Stomach (tissue), 9 donors: ENCODE results near the gene BRME1. TPM values are rescaled to one million over a fixed set of nuclear protein-coding genes. Genes with fewer than 3 reads are reported as not detected.

Experiments
- DNase-seq, 2 donors: peaks; one replicate each; pipeline versions ENCODE4 v3.0.0 to v3.0.0-alpha.2; 2013 to 2019
- H3K27ac ChIP-seq, 5 donors: fragments of 200-600 bp in 4 of 5; sonication (generic) in 4 of 5; one replicate each; pipeline ENCODE4 v1.5.1; 2013 to 2019; ENCODE audit warnings: mild to moderate bottlenecking in 1 of 5, moderate library complexity in 1 of 5
- H3K27me3 ChIP-seq, 3 donors: fragments of 200-600 bp; sonication (generic); one replicate each; pipeline ENCODE4 v1.5.1; 2017 to 2019; ENCODE audit warnings: mixed run types in 1 of 3
- H3K36me3 ChIP-seq, 4 donors: fragments of 200-600 bp; sonication (generic); 1 replicate in 3 of 4; 2 replicates in 1 of 4; pipeline ENCODE4 v1.5.1; 2016 to 2019
- H3K4me1 ChIP-seq, 4 donors: fragments of 200-600 bp; sonication (generic); one replicate each; pipeline ENCODE4 v1.5.1; 2016 to 2019
- H3K4me3 ChIP-seq, 4 donors: fragments of 200-600 bp; sonication (generic) in 3 of 4; one replicate each; pipeline ENCODE4 v1.5.1; 2016 to 2019; ENCODE audit warnings: mild to moderate bottlenecking in 1 of 4
- H3K9me3 ChIP-seq, 4 donors: fragments of 200-600 bp; sonication (generic); one replicate each; pipeline ENCODE4 v1.5.1; 2016 to 2019
- CTCF ChIP-seq, 7 experiments: fragments of 450-650 bp in 4 of 7; fragments of 200-600 bp in 3 of 7; sonication (generic) in 3 of 7; IDR thresholded peaks; one replicate each; pipeline ENCODE4 v1.5.1; 2016 to 2019; ENCODE audit warnings: antibody characterized with exemption in 7 of 7, control low read depth in 2 of 7, mild to moderate bottlenecking in 1 of 7
- EP300 ChIP-seq: sonication (generic); formaldehyde crosslinking; IDR thresholded peaks from one replicate; pipeline ENCODE4 v1.6.1; 2017; ENCODE audit warnings: antibody characterized with exemption
- POLR2A ChIP-seq, 4 donors: fragments of 450-650 bp; IDR thresholded peaks; one replicate each; pipeline ENCODE4 v1.6.1; 2016; ENCODE audit warnings: antibody characterized with exemption in 4 of 4, control low read depth in 2 of 4, mild to moderate bottlenecking in 1 of 4, moderate library complexity in 1 of 4
- POLR2AphosphoS5 ChIP-seq, 3 donors: sonication (generic); formaldehyde crosslinking; IDR thresholded peaks; one replicate each; pipeline ENCODE4 v1.6.1; 2016; ENCODE audit warnings: antibody characterized with exemption in 3 of 3
- WGBS, 5 donors: extraction: QIAGEN DNeasy Blood & Tissue Kit in 3 of 5; methylation state at CpG; one replicate each; pipeline versions ENCODE4 v1.1.5 to v1.1.7; 2013 to 2018; 5-methylcytosine and 5-hydroxymethylcytosine counted together
- intact Hi-C: fragments of 100-400 bp; cut with DNase I; formaldehyde crosslinking; loops from one replicate; pipeline ENCODE4 v1.15.1; 2023; ENCODE audit warnings: low total_unique reads
- polyA plus RNA-seq, 3 donors: library from polyadenylated mRNA; stranded (reverse); fragments of 200-250 nt; gene quantifications; one replicate each; pipeline ENCODE4 v1.2.3, GENCODE V29; 2013
- total RNA-seq, 5 donors: library from RNA; depleted of rRNA; stranded (reverse); fragments of >200 nt; gene quantifications; one replicate each; pipeline versions ENCODE4 v1.1.0 to v1.2.3, GENCODE V29; 2014 to 2016
- donor health status: healthy with polysubstance abuse.
- donor health status: Bipolar disorder and iron deficiency.
- donor health status: healthy.

BRME1 gene
- total and polyA plus RNA-seq, 8 donors = 0.87 to 14.3 (median 2.0) TPM; not detected in 1

DNA sequence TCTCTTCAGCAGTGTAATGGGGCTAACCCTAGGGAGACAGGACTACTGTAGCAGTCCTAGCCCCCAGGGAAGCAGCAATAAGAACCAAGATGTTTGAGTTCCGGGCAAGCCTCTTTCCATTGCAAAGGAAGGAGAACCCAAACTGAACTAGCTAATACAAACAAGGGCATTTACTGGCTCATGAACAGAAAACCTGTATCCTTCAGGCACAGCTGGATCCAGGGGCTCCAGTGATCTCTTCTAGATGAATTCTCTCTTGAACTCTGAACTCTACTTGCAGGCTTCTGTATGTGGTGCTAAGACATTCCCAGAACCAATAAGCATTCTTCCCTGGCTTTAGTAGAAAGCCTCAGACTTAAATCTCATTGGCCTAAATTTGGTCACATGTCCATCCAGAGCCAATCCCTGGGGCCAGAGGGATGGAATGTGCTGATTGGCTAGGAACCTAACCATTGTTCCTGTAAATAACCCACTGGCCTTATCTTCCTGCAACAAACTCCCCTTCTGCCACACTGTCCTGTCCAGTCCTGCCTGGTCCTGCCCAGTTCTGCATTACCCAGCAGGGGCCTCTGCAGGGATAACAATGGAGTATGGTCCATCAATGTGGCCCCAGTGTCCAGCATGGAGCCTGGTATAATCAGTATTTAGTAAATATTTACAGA lies 36.2 kb upstream of the BRME1 start:
- no peak for TF ChIP-seq POLR2A (IDR thresholded peaks at IDR 0.05)
- TF ChIP-seq POLR2AphosphoS5 (IDR thresholded peaks at IDR 0.05) = no peak
- no peak for TF ChIP-seq EP300
- TF ChIP-seq CTCF (IDR thresholded peaks at IDR 0.05) = no peak
- DNase-seq = no peak
- intact Hi-C loops = no loop called here
- peaks cover 0 to 12% (median 6%) of the 10 kb centered on the region in 4 donors for H3K4me1 ChIP-seq
- no peak overlapping the region for H3K27ac ChIP-seq
- no peak overlapping the region for H3K4me3 ChIP-seq
- H3K9me3 ChIP-seq = no peaks in the 10 kb centered on the region
- 86 to 100% (median 94%) methylated on average over 1 of the region's 1 CpG for WGBS, 5 donors
- H3K36me3 ChIP-seq = no peaks in the 10 kb centered on the region
- peaks cover 0 to 23% (median 10%) of the 10 kb centered on the region in 3 donors for H3K27me3 ChIP-seq

- Histone ChIP-seq H3K27ac (no peak within 1 kb of the TSS), H3K27me3 (peaks cover 0 to 55% (median 14%) of the 10 kb centered on the region in 3 donors), H3K4me3 (peak within 1 kb of the TSS in 3 of 4 donors; percentile 9 to 26 (median 19)), H3K9me3 (no peaks in the 10 kb centered on the region), H3K4me1 (peaks cover 0 to 12% (median 6%) of the 10 kb centered on the region in 4 donors), H3K36me3 (no peaks in the 10 kb centered on the region)
- TF ChIP-seq EP300 (no peak), POLR2AphosphoS5 (IDR thresholded peaks at IDR 0.05) (no peak), POLR2A (IDR thresholded peaks at IDR 0.05) (no peak), CTCF (IDR thresholded peaks at IDR 0.05) (no peak)
- peak in 1 of 2 donors; percentile 49 for DNase-seq
- intact Hi-C loops = no loop called here
- 18 to 42% (median 24%) methylated on average over 15 to 21 of the region's 21 CpGs for WGBS, 5 donors
These were observed 32.6 kb upstream of the BRME1 start, which contains the start of gene PODNL1 for GRCh38 chr19:13938301-13939064. Gene PODNL1, minus strand, starts transcription at chr19:13938417. Its CDS starts 236 bp downstream, at chr19:13938181.

GRCh38 chr19:13937479-13938300 lies 31.8 kb upstream of the BRME1 start:
- Histone ChIP-seq H3K4me1 (peaks cover 0 to 12% (median 6%) of the 10 kb centered on the region in 4 donors), H3K27ac (no peak overlapping the region), H3K4me3 (peak overlapping the region in 3 of 4 donors; percentile 9 to 26 (median 19))

DNA sequence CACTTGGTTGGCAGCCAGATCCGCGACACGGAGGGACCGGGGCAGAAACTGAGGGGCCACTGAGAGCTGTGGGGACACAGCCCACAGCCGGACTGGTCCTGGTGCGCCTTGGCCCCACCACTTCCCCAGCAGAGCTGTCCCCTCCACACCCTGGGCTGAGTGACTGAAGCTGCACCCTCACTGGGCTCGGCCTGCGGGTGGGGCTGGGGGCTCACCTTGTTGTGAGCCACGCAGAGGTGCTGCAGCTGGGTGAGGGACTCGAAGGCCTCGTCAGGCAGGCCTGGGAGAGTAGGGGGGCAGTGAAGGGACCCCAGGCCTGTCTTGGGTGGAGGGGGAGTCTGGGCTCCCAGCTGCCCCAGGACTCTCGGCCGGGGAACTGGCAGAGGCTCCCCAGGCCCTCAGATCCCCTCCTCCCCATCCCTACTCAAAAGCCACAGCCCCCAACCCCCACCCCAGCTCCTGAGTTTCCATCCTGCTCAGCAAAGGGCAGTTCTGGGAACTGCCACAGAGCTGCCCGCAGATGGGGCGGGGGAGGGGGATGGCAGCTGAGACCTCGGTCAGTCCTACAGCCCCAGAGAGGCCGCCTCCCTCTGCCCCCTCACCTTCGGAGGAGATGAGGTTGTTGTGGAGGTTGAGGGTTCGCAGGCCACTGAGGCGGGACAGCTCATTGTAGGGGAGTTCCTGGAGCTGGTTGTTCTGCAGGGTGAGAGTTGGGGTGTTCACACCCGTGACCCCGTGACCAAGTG lies 30.0 kb upstream of the BRME1 start:
- H3K4me3 ChIP-seq = no peak overlapping the region
- no peak for DNase-seq
- peaks cover 0 to 12% (median 6%) of the 10 kb centered on the region in 4 donors for H3K4me1 ChIP-seq
- 65 to 79% (median 70%) methylated on average over 11 to 22 of the region's 22 CpGs for WGBS, 5 donors
- TF ChIP-seq CTCF (IDR thresholded peaks at IDR 0.05) (no peak), EP300 (no peak), POLR2A (IDR thresholded peaks at IDR 0.05) (no peak), POLR2AphosphoS5 (IDR thresholded peaks at IDR 0.05) (no peak)
- H3K27ac ChIP-seq = no peak overlapping the region
- H3K27me3 ChIP-seq = peaks cover 0 to 62% (median 14%) of the 10 kb centered on the region in 3 donors
- intact Hi-C loops = no loop called here
- no peaks in the 10 kb centered on the region for H3K9me3 ChIP-seq
- H3K36me3 ChIP-seq = peaks cover 2 to 8% (median 6%) of the 10 kb centered on the region in 4 donors

More at GRCh38 chr19:13937479-13938300, 31.8 kb upstream of the BRME1 start:
- no peak for DNase-seq
- intact Hi-C loops = no loop called here
- Histone ChIP-seq H3K27me3 (peaks cover 0 to 62% (median 14%) of the 10 kb centered on the region in 3 donors), H3K36me3 (no peaks in the 10 kb centered on the region), H3K9me3 (no peaks in the 10 kb centered on the region)
- 13 to 15% (median 14%) methylated on average over 9 to 29 of the region's 29 CpGs for WGBS, 5 donors
- no peak for TF ChIP-seq POLR2AphosphoS5 (IDR thresholded peaks at IDR 0.05)
